Measurements from ENCODE around the gene LMAN2. TPM values are rescaled to one million over a fixed set of nuclear protein-coding genes. Genes with fewer than 3 reads are reported as not detected.
A peak's percentile ranks its signal among the peaks of the same experiment; 100 is the strongest.
"Not testable (repeated sequence)": the region's sequence is repeated elsewhere in the genome, so short reads cannot be mapped to it uniquely, and the experiment has no call there.

The LMAN2 gene
- total and polyA plus RNA-seq, 2 donors = 101 to 209 TPM

GRCh38 chr5:177310757-177311391 lies 40.6 kb downstream of the LMAN2 start:
- no peak overlapping the region for H3K27ac ChIP-seq (ENCODE audit: low read depth)
- no peaks in the 10 kb centered on the region for H3K36me3 ChIP-seq (ENCODE audit: insufficient read depth)
- DNase-seq (ENCODE audit: extremely low spot score) = no peak
- H3K4me3 ChIP-seq (ENCODE audit: low read depth, low read length) = no peak overlapping the region
- 14% methylated on average over 20 of the region's 20 CpGs for WGBS
- no peaks in the 10 kb centered on the region for H3K4me1 ChIP-seq (ENCODE audit: insufficient read depth)

GRCh38 chr5:177310332-177310731 lies 41.1 kb downstream of the LMAN2 start:
- DNase-seq (ENCODE audit: extremely low spot score) = no peak
- 90% methylated on average over 13 of the region's 13 CpGs for WGBS
- no peaks in the 10 kb centered on the region for H3K4me1 ChIP-seq (ENCODE audit: insufficient read depth)
- no peak overlapping the region for H3K27ac ChIP-seq (ENCODE audit: low read depth)
- H3K4me3 ChIP-seq (ENCODE audit: low read depth, low read length) = no peak overlapping the region
- no peaks in the 10 kb centered on the region for H3K36me3 ChIP-seq (ENCODE audit: insufficient read depth)

- Histone ChIP-seq H3K4me1 (ENCODE audit: insufficient read depth) (no peaks in the 10 kb centered on the region), H3K27ac (ENCODE audit: low read depth) (no peak overlapping the region), H3K36me3 (ENCODE audit: insufficient read depth) (no peaks in the 10 kb centered on the region), H3K4me3 (ENCODE audit: low read depth, low read length) (no peak overlapping the region)
- 64% methylated on average over 10 of the region's 10 CpGs for WGBS
- no peak for DNase-seq (ENCODE audit: extremely low spot score)
These were observed 41.9 kb downstream of the LMAN2 start for GRCh38 chr5:177309351-177310191.

GRCh38 chr5:177308740-177309139 lies 42.7 kb downstream of the LMAN2 start:
- Histone ChIP-seq H3K4me1 (ENCODE audit: insufficient read depth) (no peaks in the 10 kb centered on the region), H3K4me3 (ENCODE audit: low read depth, low read length) (no peak overlapping the region), H3K36me3 (ENCODE audit: insufficient read depth) (no peaks in the 10 kb centered on the region), H3K27ac (ENCODE audit: low read depth) (no peak overlapping the region)
- 88% methylated on average over 11 of the region's 11 CpGs for WGBS
- no peak for DNase-seq (ENCODE audit: extremely low spot score)

- Histone ChIP-seq H3K4me1 (ENCODE audit: insufficient read depth) (no peaks in the 10 kb centered on the region), H3K4me3 (ENCODE audit: low read depth, low read length) (no peak overlapping the region), H3K27ac (ENCODE audit: low read depth) (no peak overlapping the region), H3K36me3 (ENCODE audit: insufficient read depth) (no peaks in the 10 kb centered on the region)
- DNase-seq (ENCODE audit: extremely low spot score) = no peak
- 84% methylated on average over 43 of the region's 43 CpGs for WGBS
These were observed 43.7 kb downstream of the LMAN2 start for GRCh38 chr5:177307544-177308363.

GRCh38 chr5:177306674-177307543 lies 44.6 kb downstream of the LMAN2 start:
- H3K27ac ChIP-seq (ENCODE audit: low read depth) = no peak overlapping the region
- no peak for DNase-seq (ENCODE audit: extremely low spot score)
- peaks cover 2% of the 10 kb centered on the region for H3K4me1 ChIP-seq (ENCODE audit: insufficient read depth)
- no peak overlapping the region for H3K4me3 ChIP-seq (ENCODE audit: low read depth, low read length)
- WGBS = 79% methylated on average over 15 of the region's 15 CpGs
- no peaks in the 10 kb centered on the region for H3K36me3 ChIP-seq (ENCODE audit: insufficient read depth)

- not testable (repeated sequence) for H3K27ac ChIP-seq (ENCODE audit: low read depth); DNase-seq (ENCODE audit: extremely low spot score); H3K4me1 ChIP-seq (ENCODE audit: insufficient read depth); H3K4me3 ChIP-seq (ENCODE audit: low read depth, low read length); H3K36me3 ChIP-seq (ENCODE audit: insufficient read depth)
- 87% methylated on average over 11 of the region's 11 CpGs for WGBS
These were observed 45.3 kb downstream of the LMAN2 start for GRCh38 chr5:177306103-177306640.

- peaks cover 2% of the 10 kb centered on the region for H3K4me1 ChIP-seq (ENCODE audit: insufficient read depth)
- H3K4me3 ChIP-seq (ENCODE audit: low read depth, low read length) = peak overlapping the region; percentile 88
- WGBS = 40% methylated on average over 19 of the region's 19 CpGs
These were observed 46.9 kb downstream of the LMAN2 start for GRCh38 chr5:177304392-177305119.

GRCh38 chr5:177303925-177304391 lies 47.5 kb downstream of the LMAN2 start:
- WGBS = under 1% methylated on average over 25 of the region's 25 CpGs
- peaks cover 2% of the 10 kb centered on the region for H3K4me1 ChIP-seq (ENCODE audit: insufficient read depth)
- DNase-seq (ENCODE audit: extremely low spot score) = no peak

More at GRCh38 chr5:177304392-177305119, 46.9 kb downstream of the LMAN2 start:
- Histone ChIP-seq H3K27ac (ENCODE audit: low read depth) (no peak overlapping the region), H3K36me3 (ENCODE audit: insufficient read depth) (no peaks in the 10 kb centered on the region)
- no peak for DNase-seq (ENCODE audit: extremely low spot score)

GRCh38 chr5:177303121-177303924 lies 48.1 kb downstream of the LMAN2 start, which contains the start of the genes PRELID1 and RAB24:
TSS of gene PRELID1 (plus strand) at chr5:177303799. CDS start at chr5:177303986, 187 bp downstream.
TSS of gene RAB24 (minus strand) at chr5:177303719. CDS start at chr5:177303288, 431 bp downstream.
- peak; percentile 60 for DNase-seq (ENCODE audit: extremely low spot score)
- Histone ChIP-seq H3K4me3 (ENCODE audit: low read depth, low read length) (peak within 1 kb of the TSS; percentile 88), H3K27ac (ENCODE audit: low read depth) (peak within 1 kb of the TSS; percentile 11), H3K4me1 (ENCODE audit: insufficient read depth) (peaks cover 2% of the 10 kb centered on the region), H3K36me3 (ENCODE audit: insufficient read depth) (no peaks in the 10 kb centered on the region)
- under 1% methylated on average over 100 of the region's 100 CpGs for WGBS

More at GRCh38 chr5:177303925-177304391, 47.5 kb downstream of the LMAN2 start:
- H3K36me3 ChIP-seq (ENCODE audit: insufficient read depth) = no peaks in the 10 kb centered on the region
- H3K27ac ChIP-seq (ENCODE audit: low read depth) = no peak overlapping the region
- peak overlapping the region; percentile 88 for H3K4me3 ChIP-seq (ENCODE audit: low read depth, low read length)

GRCh38 chr5:177302354-177303110 lies 48.9 kb downstream of the LMAN2 start:
- peaks cover 2% of the 10 kb centered on the region for H3K4me1 ChIP-seq (ENCODE audit: insufficient read depth)
- peak overlapping the region; percentile 88 for H3K4me3 ChIP-seq (ENCODE audit: low read depth, low read length)
- no peak overlapping the region for H3K27ac ChIP-seq (ENCODE audit: low read depth)
- WGBS = 29% methylated on average over 24 of the region's 24 CpGs
- no peaks in the 10 kb centered on the region for H3K36me3 ChIP-seq (ENCODE audit: insufficient read depth)
- DNase-seq (ENCODE audit: extremely low spot score) = no peak
